ENCODE results near the gene MYMK.
A peak's percentile ranks its signal among the peaks of the same experiment; 100 is the strongest.

The MYMK gene

GRCh38 chr9:133533857-133534256 lies 9.1 kb upstream of the MYMK start:
- no peak for DNase-seq

GRCh38 chr9:133532937-133533668 lies 8.3 kb upstream of the MYMK start:
- peak; percentile 51 for DNase-seq

- DNase-seq = no peak
These were observed 6.5 kb upstream of the MYMK start for GRCh38 chr9:133531293-133531692.

- DNase-seq = no peak
These were observed 5.1 kb upstream of the MYMK start for GRCh38 chr9:133529874-133530273.

GRCh38 chr9:133529457-133529856 lies 4.7 kb upstream of the MYMK start:
- no peak for DNase-seq

- DNase-seq = no peak
These were observed 4.1 kb upstream of the MYMK start for GRCh38 chr9:133528876-133529241.

GRCh38 chr9:133528001-133528875 lies 3.5 kb upstream of the MYMK start:
- DNase-seq = no peak

GRCh38 chr9:133527444-133527920 lies 2.7 kb upstream of the MYMK start:
- no peak for DNase-seq

GRCh38 chr9:133526721-133527321 lies 2.1 kb upstream of the MYMK start:
- no peak for DNase-seq

GRCh38 chr9:133525677-133526076 lies 918 bp upstream of the MYMK start:
- no peak for DNase-seq

- DNase-seq = no peak
These were observed 613 bp downstream of the MYMK start for GRCh38 chr9:133524146-133524545.

GRCh38 chr9:133523106-133523505 lies 1.7 kb downstream of the MYMK start:
- no peak for DNase-seq

GRCh38 chr9:133522073-133522910 lies 2.5 kb downstream of the MYMK start:
- DNase-seq = no peak

- DNase-seq = no peak
These were observed 3.4 kb downstream of the MYMK start for GRCh38 chr9:133521122-133522072.

- DNase-seq = no peak
These were observed 4.5 kb downstream of the MYMK start for GRCh38 chr9:133520121-133520835.

GRCh38 chr9:133519693-133520092 lies 5.1 kb downstream of the MYMK start:
- no peak for DNase-seq

- DNase-seq = no peak
These were observed 5.9 kb downstream of the MYMK start for GRCh38 chr9:133518706-133519449.

GRCh38 chr9:133518200-133518599 lies 6.6 kb downstream of the MYMK start:
- DNase-seq = no peak

GRCh38 chr9:133517711-133518110 lies 7.0 kb downstream of the MYMK start:
- no peak for DNase-seq

GRCh38 chr9:133516961-133517350 lies 7.8 kb downstream of the MYMK start:
- no peak for DNase-seq

All from inflammatory macrophage treated with lipopolysaccharide for 4 hours (primary cell).